Neural crest cell (in vitro differentiated cells): ENCODE results near the gene ZNF79. TPM values are rescaled to one million over a fixed set of nuclear protein-coding genes. Genes with fewer than 3 reads are reported as not detected.

Source experiments
- DNase-seq: peaks from one replicate; pipeline ENCODE4 v3.0.0; 2021; ENCODE audit warnings: low read depth, mixed read lengths, low spot score
- H3K27ac Mint-ChIP-seq: one replicate; pipeline ENCODE4 v1.8.0; 2021; ENCODE audit warnings: mild to moderate bottlenecking, mixed read lengths; ENCODE audit not compliant: unreplicated experiment
- H3K27me3 Mint-ChIP-seq: 2 replicates; pipeline ENCODE4 v1.8.0; 2021; ENCODE audit warnings: low read depth, mild to moderate bottlenecking, mixed read lengths
- H3K36me3 Mint-ChIP-seq: 2 replicates; pipeline ENCODE4 v1.8.0; 2021; ENCODE audit warnings: low read depth, mild to moderate bottlenecking, mixed read lengths
- H3K4me1 Mint-ChIP-seq: 2 replicates; pipeline ENCODE4 v1.8.0; 2021; ENCODE audit warnings: mixed read lengths
- H3K4me3 Mint-ChIP-seq: one replicate; pipeline ENCODE4 v1.8.0; 2021; ENCODE audit warnings: mild to moderate bottlenecking, mixed read lengths
- H3K9me3 Mint-ChIP-seq: 2 replicates; pipeline ENCODE4 v1.8.0; 2021; ENCODE audit warnings: mixed read lengths
- CTCF ChIP-seq: fragments of 200-600 bp; sonication (generic); conservative IDR thresholded peaks from 2 replicates; pipeline ENCODE4 v1.5.0; 2021; ENCODE audit warnings: antibody characterized with exemption, mild to moderate bottlenecking
- total RNA-seq: library from RNA; stranded (reverse); gene quantifications from 2 replicates; pipeline ENCODE4 v1.2.1, GENCODE V29; 2021

Gene ZNF79
- total RNA-seq, 1 donor from 2014 or later = 13.2 TPM

GRCh38 chr9:127422133-127422782 is 1.9 kb upstream of the ZNF79 start:
- H3K9me3 Mint-ChIP-seq = no peaks in the 10 kb centered on the region
- peaks cover 46% of the 10 kb centered on the region for H3K4me1 Mint-ChIP-seq
- peak overlapping the region; percentile 43 for H3K27ac Mint-ChIP-seq
- H3K36me3 Mint-ChIP-seq = peaks cover 4% of the 10 kb centered on the region
- H3K4me3 Mint-ChIP-seq = peak overlapping the region; percentile 94
- no peaks in the 10 kb centered on the region for H3K27me3 Mint-ChIP-seq
- no peak for TF ChIP-seq CTCF
- no peak for DNase-seq

- H3K4me3 Mint-ChIP-seq = peak overlapping the region; percentile 94
- H3K9me3 Mint-ChIP-seq = no peaks in the 10 kb centered on the region
- no peaks in the 10 kb centered on the region for H3K27me3 Mint-ChIP-seq
- peak overlapping the region; percentile 99 for H3K27ac Mint-ChIP-seq
- no peak for DNase-seq
- TF ChIP-seq CTCF = no peak
- peaks cover 46% of the 10 kb centered on the region for H3K4me1 Mint-ChIP-seq
- H3K36me3 Mint-ChIP-seq = peaks cover 4% of the 10 kb centered on the region
Observed at GRCh38 chr9:127422787-127423186, 1.4 kb upstream of the ZNF79 start.

GRCh38 chr9:127423476-127423933 is 677 bp upstream of the ZNF79 start:
- TF ChIP-seq CTCF = no peak
- Mint-ChIP-seq H3K4me3 (peak overlapping the region; percentile 94), H3K4me1 (peaks cover 46% of the 10 kb centered on the region), H3K9me3 (no peaks in the 10 kb centered on the region), H3K27ac (peak overlapping the region; percentile 99), H3K36me3 (peaks cover 4% of the 10 kb centered on the region), H3K27me3 (no peaks in the 10 kb centered on the region)
- DNase-seq = no peak

- peak overlapping the region; percentile 99 for H3K27ac Mint-ChIP-seq
- peaks cover 4% of the 10 kb centered on the region for H3K36me3 Mint-ChIP-seq
- DNase-seq = no peak
- TF ChIP-seq CTCF = no peak
- no peaks in the 10 kb centered on the region for H3K9me3 Mint-ChIP-seq
- peaks cover 44% of the 10 kb centered on the region for H3K4me1 Mint-ChIP-seq
- peak overlapping the region; percentile 94 for H3K4me3 Mint-ChIP-seq
- H3K27me3 Mint-ChIP-seq = no peaks in the 10 kb centered on the region
Observed at GRCh38 chr9:127424676-127424999, 456 bp downstream of the ZNF79 start.

GRCh38 chr9:127426756-127427155 is 2.6 kb downstream of the ZNF79 start:
- Mint-ChIP-seq H3K36me3 (peaks cover 14% of the 10 kb centered on the region), H3K9me3 (no peaks in the 10 kb centered on the region), H3K4me3 (peak overlapping the region; percentile 94), H3K27me3 (no peaks in the 10 kb centered on the region), H3K27ac (no peak overlapping the region), H3K4me1 (peaks cover 43% of the 10 kb centered on the region)
- no peak for TF ChIP-seq CTCF
- no peak for DNase-seq
